ENCODE data around the gene KCNN3.

DNA sequence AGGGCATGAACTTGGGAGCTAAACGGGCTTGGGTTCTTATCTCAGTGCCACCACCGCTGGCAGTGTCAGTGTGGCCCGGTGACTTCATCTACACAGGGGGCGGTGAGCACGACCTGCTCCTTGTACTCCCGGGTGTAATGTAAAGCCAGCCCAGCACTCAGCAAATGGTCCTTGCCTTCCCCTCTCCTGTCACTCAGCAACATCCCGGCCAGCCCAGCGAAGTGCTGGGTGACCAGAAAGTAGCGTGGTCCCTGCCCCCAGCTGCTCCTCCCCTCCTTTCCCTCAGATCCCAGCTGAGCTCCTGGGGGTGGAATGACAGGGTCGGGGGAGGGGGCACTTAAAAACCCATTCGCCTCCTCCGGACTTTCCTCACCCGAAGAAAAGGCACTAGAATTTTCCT, 7.2 kb downstream of the KCNN3 start:
- TF ChIP-seq, protein P1, sequence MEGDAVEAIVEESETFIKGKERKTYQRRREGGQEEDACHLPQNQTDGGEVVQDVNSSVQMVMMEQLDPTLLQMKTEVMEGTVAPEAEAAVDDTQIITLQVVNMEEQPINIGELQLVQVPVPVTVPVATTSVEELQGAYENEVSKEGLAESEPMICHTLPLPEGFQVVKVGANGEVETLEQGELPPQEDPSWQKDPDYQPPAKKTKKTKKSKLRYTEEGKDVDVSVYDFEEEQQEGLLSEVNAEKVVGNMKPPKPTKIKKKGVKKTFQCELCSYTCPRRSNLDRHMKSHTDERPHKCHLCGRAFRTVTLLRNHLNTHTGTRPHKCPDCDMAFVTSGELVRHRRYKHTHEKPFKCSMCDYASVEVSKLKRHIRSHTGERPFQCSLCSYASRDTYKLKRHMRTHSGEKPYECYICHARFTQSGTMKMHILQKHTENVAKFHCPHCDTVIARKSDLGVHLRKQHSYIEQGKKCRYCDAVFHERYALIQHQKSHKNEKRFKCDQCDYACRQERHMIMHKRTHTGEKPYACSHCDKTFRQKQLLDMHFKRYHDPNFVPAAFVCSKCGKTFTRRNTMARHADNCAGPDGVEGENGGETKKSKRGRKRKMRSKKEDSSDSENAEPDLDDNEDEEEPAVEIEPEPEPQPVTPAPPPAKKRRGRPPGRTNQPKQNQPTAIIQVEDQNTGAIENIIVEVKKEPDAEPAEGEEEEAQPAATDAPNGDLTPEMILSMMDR (IDR thresholded peaks at IDR 0.05 in 8 of 11, conservative IDR thresholded peaks at IDR 0.05 in 3 of 11): no peak
- TF ChIP-seq POLR2A (IDR thresholded peaks at IDR 0.05) (no peak), POLR2AphosphoS5 (IDR thresholded peaks at IDR 0.05) (no peak)
